CD4-positive, alpha-beta T cell treated with Interleukin-1 beta for 1 hour (primary cell): ENCODE data around the gene NUP62.

Source experiments
- DNase-seq, 2 donors: peaks; one replicate each; pipeline ENCODE4 v3.0.0-alpha.2; 2020 to 2022

NUP62 gene

GRCh38 chr19:49924004-49924880 is 5.1 kb downstream of the NUP62 start:
- no peak for DNase-seq

DNA sequence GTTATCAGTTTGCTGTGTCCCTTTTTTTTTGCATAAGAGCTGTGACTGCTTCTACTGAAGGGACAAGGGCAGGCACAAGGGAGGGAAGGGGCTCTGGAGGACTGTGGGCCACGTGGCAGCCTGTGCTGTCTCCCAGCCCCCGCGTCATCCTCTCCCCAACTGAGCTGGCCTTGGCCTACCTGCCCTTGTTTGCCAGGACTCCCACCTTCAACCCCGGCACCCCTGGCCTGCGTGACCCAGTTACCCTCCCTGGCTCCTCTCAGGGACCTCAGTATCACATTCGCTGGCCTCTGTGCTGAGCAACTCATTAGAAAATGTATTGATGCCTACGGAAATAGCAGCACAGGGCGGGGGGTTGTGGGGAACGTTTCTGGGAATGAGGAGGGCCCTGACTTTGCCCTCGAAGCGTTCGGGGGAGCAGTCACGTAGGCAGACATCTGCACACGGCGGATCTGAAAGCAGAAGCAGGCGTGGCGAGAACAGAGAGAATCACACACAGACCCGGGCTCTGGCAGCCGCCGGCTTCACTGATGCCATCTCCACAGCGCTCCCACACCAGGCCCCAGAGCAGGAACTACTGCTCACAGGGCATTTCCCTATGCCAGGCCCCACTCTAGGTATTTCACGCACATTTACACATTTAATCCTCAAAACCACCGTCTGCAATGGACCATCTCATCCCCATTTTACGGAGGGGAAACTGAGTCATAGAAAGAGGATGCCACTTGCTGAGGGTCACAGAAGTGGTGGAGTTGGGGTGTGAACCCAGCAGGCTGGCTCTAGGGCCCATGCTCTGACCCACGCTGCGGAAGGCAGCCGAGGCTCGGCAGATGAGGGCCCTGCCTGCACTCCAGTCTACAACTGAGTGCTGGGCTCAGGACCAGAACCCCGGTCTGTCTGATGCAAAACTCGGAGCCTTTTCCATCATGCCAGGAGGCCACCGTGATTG is 6.0 kb downstream of the NUP62 start:
- DNase-seq: peak in 1 of 2 donors; percentile 18

DNA sequence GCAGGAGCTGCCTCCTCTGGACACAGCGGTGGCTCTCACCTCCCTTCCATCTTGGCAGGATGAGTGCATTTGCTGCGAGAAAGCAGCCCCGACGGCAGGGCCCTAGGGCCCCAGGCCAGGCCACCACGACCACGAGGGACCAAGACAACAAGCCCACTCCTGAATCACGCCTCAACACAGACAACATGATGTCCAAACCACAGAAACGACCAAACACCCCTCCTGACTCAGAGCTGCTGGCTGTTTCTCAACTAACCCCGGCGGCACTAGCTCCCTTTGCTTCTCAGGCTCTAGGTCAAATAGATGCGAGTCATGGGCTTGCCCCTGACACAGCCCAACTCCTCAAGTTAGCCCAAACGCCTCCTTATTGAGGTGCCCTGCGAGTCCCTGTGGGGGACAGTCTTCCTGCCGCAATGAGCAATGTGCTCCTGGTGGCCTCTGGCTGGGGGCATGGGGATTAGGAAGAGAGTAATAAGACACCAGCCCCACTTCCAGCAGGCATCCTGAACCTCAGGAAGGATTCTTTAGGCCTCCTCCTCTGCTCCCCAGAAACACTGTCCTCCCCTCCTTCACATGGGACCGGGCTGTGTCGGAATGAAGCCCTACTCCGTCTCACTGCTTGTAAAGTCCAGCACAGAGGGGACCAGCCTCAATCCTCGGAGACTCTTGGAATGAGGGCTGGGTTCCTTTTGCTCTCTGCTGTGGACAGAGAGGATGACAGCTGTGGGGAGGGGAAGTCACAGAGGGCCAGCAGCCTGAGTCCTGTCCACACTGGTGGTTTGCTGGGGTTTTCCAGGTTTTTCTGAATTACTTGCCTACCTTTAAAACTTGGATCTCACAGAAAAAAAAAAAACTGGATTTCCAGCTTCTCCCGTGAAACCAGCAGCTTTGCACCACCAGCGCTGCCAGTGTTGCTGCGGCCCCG is 7.2 kb downstream of the NUP62 start:
- DNase-seq: no peak

DNA sequence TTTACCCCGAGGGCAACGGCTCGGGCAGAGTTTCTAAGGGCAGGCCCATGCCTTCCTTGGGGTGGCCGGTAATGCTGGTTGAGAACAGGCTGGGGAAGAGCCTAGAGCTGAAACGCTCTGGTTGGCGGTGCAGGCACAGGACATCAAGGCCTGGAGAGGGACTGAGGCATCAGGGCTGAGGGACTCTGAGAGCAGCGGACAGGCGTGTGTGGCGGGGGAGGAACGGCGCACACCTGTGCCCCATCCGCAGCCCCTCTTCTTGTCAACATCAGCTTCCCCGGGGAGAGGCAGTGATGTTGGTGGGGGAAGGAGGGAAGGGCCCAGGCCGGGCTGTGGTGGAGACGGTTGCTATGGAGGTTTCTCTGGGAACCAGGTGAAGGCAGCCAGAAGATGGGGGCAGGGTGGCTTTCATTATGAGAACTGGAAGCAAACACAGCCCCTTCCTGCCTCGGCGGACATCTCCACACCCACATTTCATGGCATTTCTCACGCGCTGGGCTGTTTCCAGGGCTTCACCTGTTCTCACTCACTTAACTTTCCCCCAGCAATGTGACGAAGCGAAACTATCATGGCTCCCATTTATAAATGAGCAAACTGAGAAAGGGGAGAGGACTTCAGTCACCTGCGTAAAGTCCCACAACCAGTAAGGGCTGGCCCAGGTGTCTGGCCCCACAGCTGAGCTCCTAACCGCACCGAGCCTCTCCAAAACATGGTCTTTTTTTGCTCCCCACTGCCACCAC is 8.5 kb downstream of the NUP62 start:
- DNase-seq: no peak

- no peak for DNase-seq
These were observed 11.2 kb downstream of the NUP62 start for GRCh38 chr19:49918089-49918488.

DNA sequence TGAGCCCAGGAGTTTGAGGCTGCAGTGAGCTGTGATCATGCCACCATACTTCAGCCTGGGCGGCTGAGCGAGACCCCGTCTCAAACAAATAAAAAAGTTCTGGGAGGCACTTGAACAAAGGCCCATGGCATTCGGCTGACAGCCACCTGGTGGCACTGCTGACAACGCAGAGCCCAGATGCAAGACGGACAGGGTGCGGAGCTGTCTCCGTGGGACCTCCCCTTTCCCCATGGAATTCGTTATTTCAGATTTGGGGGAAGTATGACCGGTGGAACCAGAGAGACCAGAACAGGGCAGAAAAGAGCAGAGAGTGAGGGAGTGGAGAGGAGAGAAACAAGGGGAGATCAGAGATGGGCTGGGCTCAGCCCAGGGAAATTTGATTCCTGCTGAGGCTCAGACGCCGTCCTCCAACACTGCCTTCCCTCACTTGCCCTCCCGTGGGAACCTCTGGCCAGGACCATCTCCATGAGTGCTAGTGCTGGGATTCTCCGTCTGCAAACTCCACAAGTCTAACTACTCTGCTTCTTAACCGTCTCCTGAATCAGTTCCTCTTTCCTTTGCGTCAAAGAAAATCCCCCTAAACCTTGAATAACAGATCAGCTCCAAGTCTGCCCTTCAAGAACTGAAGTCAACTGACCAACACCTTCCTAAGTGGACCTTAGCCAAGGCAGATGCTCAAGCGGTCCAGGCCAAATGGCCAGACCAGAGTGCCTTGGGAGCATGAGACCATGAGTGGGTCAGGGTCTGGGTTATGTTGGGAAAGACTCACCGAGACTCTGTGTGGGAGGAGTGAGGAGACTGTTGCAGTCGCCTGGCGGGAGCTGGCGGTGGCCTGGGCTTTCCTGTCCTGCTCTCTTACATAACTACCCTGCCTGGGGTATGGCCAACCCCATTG is 12.2 kb downstream of the NUP62 start:
- peak in 1 of 2 donors; percentile 16 for DNase-seq

DNA sequence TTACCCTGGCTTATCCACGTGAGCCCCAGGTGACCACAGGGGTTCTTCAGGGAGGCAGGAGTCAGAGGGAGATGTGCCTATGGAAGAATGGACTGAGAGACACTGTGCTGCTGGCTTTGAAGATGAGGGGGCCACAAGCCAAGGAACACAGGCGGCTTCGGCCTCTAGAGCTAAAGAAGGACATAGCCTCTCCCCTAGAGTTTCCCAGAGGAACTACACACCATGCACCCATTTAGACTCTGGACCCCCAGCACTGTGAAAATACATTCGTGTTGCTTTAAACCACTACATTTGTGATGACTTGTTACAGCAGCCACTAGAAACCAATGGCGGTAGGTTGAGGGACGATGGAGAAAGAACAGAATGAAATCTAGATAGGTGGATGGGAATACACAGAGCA is 14.0 kb downstream of the NUP62 start:
- DNase-seq: no peak

- no peak for DNase-seq
These were observed 15.6 kb downstream of the NUP62 start for GRCh38 chr19:49913720-49914119.

- no peak for DNase-seq
These were observed 16.2 kb downstream of the NUP62 start for GRCh38 chr19:49912965-49913685.

DNA sequence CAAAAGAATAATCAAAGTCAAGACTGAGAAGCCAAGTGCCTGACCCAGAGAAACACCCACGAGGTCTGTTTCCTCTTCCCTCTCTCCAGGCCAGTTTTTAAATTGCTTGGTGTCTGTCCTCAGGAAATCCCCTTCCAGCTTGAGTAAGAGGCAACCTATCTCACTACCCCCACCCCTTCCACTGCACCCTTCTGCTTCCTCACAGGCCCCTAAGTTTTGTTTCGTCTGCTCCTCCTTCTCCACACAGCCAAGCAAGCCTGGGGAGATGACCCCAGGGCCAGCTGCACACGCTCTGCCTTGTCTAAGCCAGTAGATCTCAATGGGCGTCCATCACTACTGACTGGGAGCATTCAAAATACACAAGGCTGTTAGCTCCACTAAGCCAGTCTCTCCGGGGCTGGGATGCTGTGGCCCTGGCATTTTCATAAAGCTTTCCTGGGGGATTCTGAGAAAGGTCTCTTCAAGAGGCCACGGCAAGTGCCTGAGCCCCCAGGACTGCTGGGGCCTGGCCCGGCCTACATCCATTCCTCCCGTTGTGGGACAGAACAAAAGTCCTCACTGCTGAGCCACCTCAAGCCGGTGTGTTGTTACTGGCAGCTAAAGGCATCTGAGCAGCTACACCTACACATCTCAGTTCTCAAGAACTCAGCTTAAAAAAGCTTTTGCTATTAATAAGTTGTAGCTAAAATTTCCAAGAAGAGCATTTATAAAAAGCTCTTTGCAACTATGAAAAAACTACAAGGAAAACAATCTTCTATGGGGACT is 17.7 kb downstream of the NUP62 start:
- peak; percentile 41 to 58 for DNase-seq

DNA sequence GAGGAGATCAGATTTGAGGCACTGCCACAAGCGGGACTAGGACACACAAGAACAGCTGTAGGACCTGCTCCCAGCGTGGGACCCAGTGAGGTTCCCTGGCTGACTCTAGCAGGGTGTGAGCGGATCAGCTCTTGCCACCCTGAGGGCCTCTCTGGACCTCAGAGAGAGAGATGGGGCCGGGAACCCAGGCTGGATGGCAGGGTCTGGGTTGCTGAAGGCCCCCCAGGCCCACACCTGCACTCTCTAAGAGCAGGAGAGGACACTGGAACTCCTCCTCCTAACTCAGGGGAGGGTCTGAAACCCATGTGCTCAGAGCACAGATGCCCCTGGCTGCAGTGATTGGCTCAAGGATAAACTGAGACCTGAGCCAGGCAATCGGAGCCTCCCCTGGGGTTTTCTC is 19.1 kb downstream of the NUP62 start:
- DNase-seq: no peak

DNA sequence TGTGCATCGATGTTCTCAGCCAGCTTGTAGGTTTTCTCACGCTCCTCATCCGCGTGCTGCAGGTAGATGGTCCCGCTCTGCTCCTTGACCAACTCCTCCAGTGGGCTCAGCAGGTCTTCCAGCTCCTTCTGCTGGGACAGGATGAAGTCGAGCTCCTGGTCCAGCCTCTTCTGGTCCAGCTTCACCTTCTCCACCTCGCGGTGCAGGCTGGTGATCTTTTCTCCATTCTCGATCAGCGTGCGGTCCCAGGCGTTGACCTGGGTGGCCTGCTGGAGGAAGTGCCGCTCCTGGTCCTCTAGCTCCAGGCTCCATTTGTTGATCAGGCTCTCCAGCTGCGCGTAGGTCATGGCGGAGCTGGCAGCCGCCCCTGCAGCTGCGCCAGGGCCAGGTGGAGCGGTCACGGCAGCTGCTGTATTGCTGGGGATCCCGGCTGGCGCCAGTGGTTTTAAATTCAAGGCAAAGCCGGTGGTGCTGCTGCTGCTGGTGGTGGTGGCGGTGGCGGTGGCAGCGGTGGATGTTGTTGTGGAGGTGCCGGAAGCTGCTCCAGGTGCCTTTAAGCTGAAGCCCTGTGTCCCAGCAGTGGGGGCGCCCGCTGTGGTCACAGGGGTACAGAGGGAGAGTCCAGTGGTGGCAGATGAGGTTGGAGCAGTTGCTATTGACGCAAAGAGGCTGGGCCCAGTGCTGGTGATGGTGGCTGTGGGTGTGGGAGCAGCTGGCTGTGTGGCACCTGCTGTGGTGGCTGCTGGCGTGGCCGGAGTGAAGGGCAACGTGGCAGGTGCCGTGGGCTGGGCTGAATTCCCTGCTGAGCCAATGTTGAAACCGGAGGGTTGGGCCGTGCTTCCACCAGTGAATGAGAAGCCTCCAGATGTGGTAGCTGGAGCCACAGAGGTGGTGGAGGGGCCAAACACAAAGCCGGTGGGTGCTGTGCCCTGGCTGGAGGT is 20.6 kb downstream of the NUP62 start:
- no peak for DNase-seq

DNA sequence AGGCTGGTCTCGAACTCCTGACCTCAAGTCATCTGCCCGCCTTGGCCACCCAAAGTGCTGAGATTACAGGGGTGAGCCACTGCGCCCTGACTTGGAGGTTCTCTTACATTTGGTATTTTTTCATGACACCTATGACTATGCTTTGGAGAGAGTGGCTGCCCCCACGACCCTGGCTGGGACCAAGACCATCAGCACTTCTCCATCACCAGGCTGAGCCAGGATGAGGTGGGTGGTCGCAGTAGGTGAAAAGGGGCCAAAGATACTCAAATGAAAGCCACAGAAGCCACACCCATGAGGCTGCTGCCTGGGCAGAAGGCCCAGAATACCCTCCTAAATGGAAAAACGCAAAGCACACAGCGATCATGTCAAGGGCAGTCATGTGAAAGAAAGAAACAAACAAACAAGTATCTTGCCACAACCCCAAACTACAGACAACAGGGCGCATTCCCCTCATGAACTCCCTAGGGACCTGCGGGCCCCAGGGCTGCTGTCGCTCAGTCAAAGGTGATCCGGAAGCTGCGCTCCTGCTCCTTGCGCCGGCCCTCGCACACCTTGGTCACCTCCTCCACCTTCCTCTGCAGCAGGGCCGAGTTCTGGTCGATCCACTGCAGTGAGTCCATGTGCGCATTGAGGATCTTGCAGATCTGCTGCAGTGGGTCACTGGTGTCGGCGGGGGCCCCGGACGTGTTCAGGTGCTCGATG is 21.4 kb downstream of the NUP62 start:
- peak in 1 of 2 donors; percentile 33 for DNase-seq

GRCh38 chr19:49906879-49907564 is 22.3 kb downstream of the NUP62 start:
- no peak for DNase-seq

DNA sequence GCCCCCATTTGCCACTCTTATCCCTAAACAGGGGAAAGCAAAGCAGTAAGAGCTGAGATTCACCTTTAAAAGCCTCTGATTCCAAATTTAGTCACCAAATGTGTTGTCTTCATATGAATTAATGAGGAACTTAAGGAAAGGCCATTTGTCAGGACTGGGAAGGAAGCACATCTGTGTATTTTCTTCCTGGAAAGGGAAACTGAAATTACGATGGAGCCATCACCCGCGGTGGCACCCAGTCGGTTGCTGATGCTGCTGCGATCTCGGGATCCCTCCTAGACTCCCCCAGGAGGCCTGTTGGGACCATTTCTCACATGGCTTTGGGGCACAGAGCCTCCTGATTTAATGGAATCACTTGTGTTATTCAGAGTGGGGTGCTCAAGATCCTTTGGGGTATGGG is 25.2 kb downstream of the NUP62 start:
- DNase-seq: no peak

- peak; percentile 83 to 87 for DNase-seq
These were observed 32.3 kb downstream of the NUP62 start, which contains the start of gene IL4I1 for GRCh38 chr19:49896863-49897621. TSS of gene IL4I1 (minus strand) at chr19:49896887. CDS start at chr19:49896160, 727 bp downstream.
